GM21529 (cell line): ENCODE results near the gene OR6C70.
"Not testable (repeated sequence)": the region's sequence is repeated elsewhere in the genome, so short reads cannot be mapped to it uniquely, and the experiment has no call there.

ENCODE experiments used
- ATAC-seq: cut with Tn5 transposase; IDR thresholded peaks from one replicate; pipeline ENCODE4 v1.9.1; 2021; ENCODE audit not compliant: unreplicated experiment

The OR6C70 gene

GRCh38 chr12:55470088-55470829 is at the start of gene OR6C70:
Gene OR6C70, minus strand, starts transcription at chr12:55470138. Its CDS starts 0 bp downstream, at chr12:55470138.
- ATAC-seq, result no peak

GRCh38 chr12:55516391-55516790 is 46.5 kb upstream of the OR6C70 start:
- no peak for ATAC-seq

- no peak for ATAC-seq
Observed at GRCh38 chr12:55515696-55516095, 45.8 kb upstream of the OR6C70 start.

GRCh38 chr12:55501601-55502000 is 31.7 kb upstream of the OR6C70 start:
- ATAC-seq, result no peak

GRCh38 chr12:55499810-55500252 is 29.9 kb upstream of the OR6C70 start:
- ATAC-seq, result no peak

GRCh38 chr12:55499231-55499630 is 29.3 kb upstream of the OR6C70 start:
- no peak for ATAC-seq

- no peak for ATAC-seq
Observed at GRCh38 chr12:55495490-55495889, 25.6 kb upstream of the OR6C70 start.

GRCh38 chr12:55492078-55492477 is 22.1 kb upstream of the OR6C70 start, which contains the start of gene OR6C68:
Gene OR6C68, plus strand, starts transcription at chr12:55492378. Its CDS starts 0 bp downstream, at chr12:55492378.
- no peak for ATAC-seq

GRCh38 chr12:55484284-55484683 is 14.3 kb upstream of the OR6C70 start:
- ATAC-seq, result not testable (repeated sequence)

GRCh38 chr12:55479136-55479535 is 9.2 kb upstream of the OR6C70 start:
- not testable (repeated sequence) for ATAC-seq

GRCh38 chr12:55472264-55472663 is 2.3 kb upstream of the OR6C70 start:
- ATAC-seq, result no peak

GRCh38 chr12:55469291-55469690 is 647 bp downstream of the OR6C70 start:
- ATAC-seq, result no peak

- ATAC-seq, result peak; percentile 76
Observed at GRCh38 chr12:55467836-55468235, 2.1 kb downstream of the OR6C70 start.

- not testable (repeated sequence) for ATAC-seq
Observed at GRCh38 chr12:55464926-55465325, 5.0 kb downstream of the OR6C70 start.

GRCh38 chr12:55448825-55449224 is 21.1 kb downstream of the OR6C70 start:
- ATAC-seq, result no peak

GRCh38 chr12:55446326-55446725 is 23.6 kb downstream of the OR6C70 start:
- no peak for ATAC-seq

GRCh38 chr12:55445357-55445756 is 24.6 kb downstream of the OR6C70 start:
- ATAC-seq, result no peak

GRCh38 chr12:55443776-55444175 is 26.2 kb downstream of the OR6C70 start, which contains the start of gene OR6C2:
Gene OR6C2, plus strand, starts transcription at chr12:55444076. Its CDS starts 8,138 bp downstream, at chr12:55452214.
- ATAC-seq, result no peak

- ATAC-seq, result not testable (repeated sequence)
Observed at GRCh38 chr12:55441233-55441632, 28.7 kb downstream of the OR6C70 start.

GRCh38 chr12:55428331-55429243 is 41.4 kb downstream of the OR6C70 start:
- no peak for ATAC-seq

- ATAC-seq, result no peak
Observed at GRCh38 chr12:55425954-55426353, 44.0 kb downstream of the OR6C70 start, which contains the start of gene OR6C76. Gene OR6C76, plus strand, starts transcription at chr12:55426254. Its CDS starts 0 bp downstream, at chr12:55426254.
